Activated CD4-positive, alpha-beta memory T cell treated with anti-CD3 and anti-CD28 coated beads, Interleukin-2, amount 10 ng/mL, durations not matched to agents 7 days and 5 days (primary cell): ENCODE results near the gene MAST4. TPM values are rescaled to one million over a fixed set of nuclear protein-coding genes. Genes with fewer than 3 reads are reported as not detected.

ENCODE experiments used
- CTCF ChIA-PET: fragments of 350-600 bp; sonication (Branson Sonifier 250); formaldehyde crosslinking; loops from one replicate; lab custom pipeline; 2021; ENCODE audit warnings: antibody characterized with exemption, inconsistent platforms; lab: Charles Lee
- POLR2A ChIA-PET: fragments of 350-600 bp; sonication (Branson Sonifier 250); formaldehyde crosslinking; loops from one replicate; lab custom pipeline; 2021; ENCODE audit warnings: antibody characterized with exemption; lab: Charles Lee
- DNase-seq: peaks from one replicate; pipeline ENCODE4 v3.0.0-alpha.2; 2020
- H3K27ac Mint-ChIP-seq: one replicate; pipeline ENCODE4 v1.8.0; 2021; ENCODE audit warnings: mild to moderate bottlenecking, mixed read lengths
- H3K27me3 Mint-ChIP-seq: one replicate; pipeline ENCODE4 v1.8.0; 2021; ENCODE audit warnings: mixed read lengths
- H3K36me3 Mint-ChIP-seq: one replicate; pipeline ENCODE4 v1.8.0; 2021; ENCODE audit warnings: low read depth, mixed read lengths
- H3K4me1 Mint-ChIP-seq: one replicate; pipeline ENCODE4 v1.8.0; 2021; ENCODE audit warnings: mixed read lengths
- H3K4me3 Mint-ChIP-seq: one replicate; pipeline ENCODE4 v1.8.0; 2021; ENCODE audit warnings: mild to moderate bottlenecking, mixed read lengths
- H3K9me3 Mint-ChIP-seq: one replicate; pipeline ENCODE4 v1.8.0; 2021; ENCODE audit warnings: mixed read lengths
- total RNA-seq, 2 experiments: library from RNA; stranded (reverse); gene quantifications; one replicate each; pipeline ENCODE4 v1.2.3, GENCODE V29; 2021

MAST4 gene
- total RNA-seq, 2 experiments from 2014 or later, result 38.0 to 38.3 TPM

GRCh38 chr5:66892716-66893115 lies 296.5 kb downstream of the MAST4 start:
- Mint-ChIP-seq H3K27me3 (peaks cover 29% of the 10 kb centered on the region), H3K27ac (no peak overlapping the region), H3K9me3 (no peaks in the 10 kb centered on the region), H3K4me3 (no peak overlapping the region), H3K36me3 (peaks cover 3% of the 10 kb centered on the region), H3K4me1 (peaks cover 10% of the 10 kb centered on the region)
- ChIA-PET POLR2A (interaction anchor here (1.2 kb wide), 1 partner anchor 324 kb away, joined by 4 read pairs; no protein-coding TSS in a partner anchor), CTCF (no interaction called here)
- no peak for DNase-seq

GRCh38 chr5:66894480-66895240 lies 298.5 kb downstream of the MAST4 start:
- Mint-ChIP-seq H3K36me3 (peaks cover 3% of the 10 kb centered on the region), H3K27ac (no peak overlapping the region), H3K9me3 (no peaks in the 10 kb centered on the region), H3K4me1 (peaks cover 10% of the 10 kb centered on the region), H3K4me3 (no peak overlapping the region), H3K27me3 (peaks cover 28% of the 10 kb centered on the region)
- POLR2A ChIA-PET, result interaction anchor here (0.5 kb wide), 1 partner anchor 139 kb away, joined by 3 read pairs; no protein-coding TSS in a partner anchor
- no peak for DNase-seq
- CTCF ChIA-PET, result no interaction called here

DNA sequence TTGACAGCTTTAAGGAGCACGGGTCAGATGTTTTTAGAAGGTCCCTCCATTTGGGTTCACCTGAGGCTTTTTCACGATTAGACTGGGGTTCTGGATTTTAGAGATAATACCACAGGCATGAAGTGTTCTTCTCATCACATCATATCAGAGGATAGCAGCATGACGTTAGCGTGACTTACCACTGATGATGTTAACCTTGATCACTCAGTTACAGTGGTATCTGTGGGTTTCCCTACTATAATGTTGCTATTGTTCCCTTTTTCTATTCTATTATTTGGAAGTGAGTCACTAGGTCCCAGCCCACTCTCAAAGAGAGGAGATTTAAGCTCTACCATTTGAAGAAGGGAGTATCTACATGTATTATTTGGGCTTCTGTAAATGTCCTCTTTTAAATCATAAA lies 300.0 kb downstream of the MAST4 start:
- CTCF ChIA-PET, result no interaction called here
- H3K4me3 Mint-ChIP-seq, result no peak overlapping the region
- H3K27me3 Mint-ChIP-seq, result peaks cover 27% of the 10 kb centered on the region
- DNase-seq, result no peak
- H3K4me1 Mint-ChIP-seq, result peaks cover 10% of the 10 kb centered on the region
- no peaks in the 10 kb centered on the region for H3K9me3 Mint-ChIP-seq
- H3K27ac Mint-ChIP-seq, result no peak overlapping the region
- POLR2A ChIA-PET, result no interaction called here
- H3K36me3 Mint-ChIP-seq, result peaks cover 3% of the 10 kb centered on the region

DNA sequence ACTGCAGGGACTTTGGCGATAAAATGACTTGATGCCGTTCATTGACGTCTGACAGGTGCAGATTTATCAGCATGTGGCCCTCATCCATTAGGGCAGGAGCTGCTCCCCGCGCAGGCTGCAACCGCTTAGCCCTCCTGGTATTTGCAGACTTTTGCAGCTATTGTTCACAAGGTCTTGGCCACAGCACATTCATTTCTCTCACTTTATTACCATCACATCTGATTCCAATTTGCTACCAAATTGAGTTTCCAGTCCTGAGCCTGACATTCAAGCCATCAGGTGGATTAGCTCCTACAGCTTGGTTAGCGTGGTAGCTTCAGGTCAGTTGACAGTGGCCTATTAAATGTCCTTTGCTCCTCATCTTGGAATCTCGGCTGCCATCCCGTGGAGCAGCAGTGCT lies 301.2 kb downstream of the MAST4 start:
- peaks cover 3% of the 10 kb centered on the region for H3K36me3 Mint-ChIP-seq
- DNase-seq, result no peak
- peaks cover 8% of the 10 kb centered on the region for H3K4me1 Mint-ChIP-seq
- H3K27ac Mint-ChIP-seq, result no peak overlapping the region
- POLR2A ChIA-PET, result no interaction called here
- no peaks in the 10 kb centered on the region for H3K9me3 Mint-ChIP-seq
- no peak overlapping the region for H3K4me3 Mint-ChIP-seq
- H3K27me3 Mint-ChIP-seq, result peaks cover 26% of the 10 kb centered on the region
- CTCF ChIA-PET, result no interaction called here

DNA sequence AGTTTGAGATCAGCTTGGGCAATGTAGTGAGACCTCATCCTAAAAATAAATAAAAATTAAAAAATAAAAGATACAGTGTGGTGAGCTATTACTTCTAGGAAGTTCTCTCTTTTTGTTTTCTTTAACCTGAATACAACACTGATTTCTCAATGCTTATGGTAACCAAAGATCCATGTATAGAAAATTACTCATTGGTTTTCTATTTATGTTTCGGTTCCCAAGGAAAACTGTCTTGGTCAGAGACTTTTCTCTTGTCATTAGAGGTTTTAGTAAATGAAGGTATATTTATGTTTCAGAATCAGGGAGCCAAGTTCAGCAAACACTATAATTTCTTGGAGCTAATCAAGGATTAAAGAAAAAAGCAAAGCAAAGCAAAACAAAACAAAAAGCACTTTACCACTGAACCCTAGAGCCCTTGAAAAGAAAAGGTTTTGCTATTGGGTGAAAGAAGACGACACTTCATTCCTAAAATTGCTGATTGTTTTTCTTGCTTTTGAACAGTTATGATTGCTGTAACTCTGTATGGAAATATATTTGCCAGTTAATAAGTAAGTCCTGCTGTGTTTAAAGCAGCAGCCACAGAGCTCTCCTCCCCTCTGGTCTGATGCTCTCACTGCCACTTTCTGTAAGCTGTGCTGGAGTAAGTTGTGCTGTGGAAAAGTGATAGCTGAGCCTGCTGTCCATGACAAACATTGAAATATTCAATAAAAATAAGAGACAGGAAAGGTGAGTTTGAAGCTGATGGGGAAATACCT lies 302.2 kb downstream of the MAST4 start:
- CTCF ChIA-PET, result interaction anchor here (0.8 kb wide), 1 partner anchor 83 kb away, joined by 3 read pairs; no protein-coding TSS in a partner anchor
- Mint-ChIP-seq H3K4me1 (peaks cover 3% of the 10 kb centered on the region), H3K36me3 (peaks cover 3% of the 10 kb centered on the region), H3K27ac (no peak overlapping the region), H3K4me3 (no peak overlapping the region), H3K27me3 (peaks cover 26% of the 10 kb centered on the region), H3K9me3 (no peaks in the 10 kb centered on the region)
- DNase-seq, result no peak
- POLR2A ChIA-PET, result no interaction called here

- no peak overlapping the region for H3K4me3 Mint-ChIP-seq
- POLR2A ChIA-PET, result no interaction called here
- no peak overlapping the region for H3K27ac Mint-ChIP-seq
- H3K4me1 Mint-ChIP-seq, result no peaks in the 10 kb centered on the region
- H3K36me3 Mint-ChIP-seq, result no peaks in the 10 kb centered on the region
- no peaks in the 10 kb centered on the region for H3K9me3 Mint-ChIP-seq
- CTCF ChIA-PET, result no interaction called here
- no peak for DNase-seq
- H3K27me3 Mint-ChIP-seq, result peaks cover 15% of the 10 kb centered on the region
These were observed 307.0 kb downstream of the MAST4 start for GRCh38 chr5:66903218-66903617.

- H3K27ac Mint-ChIP-seq, result no peak overlapping the region
- no peak for DNase-seq
- H3K9me3 Mint-ChIP-seq, result no peaks in the 10 kb centered on the region
- H3K36me3 Mint-ChIP-seq, result no peaks in the 10 kb centered on the region
- peaks cover 16% of the 10 kb centered on the region for H3K27me3 Mint-ChIP-seq
- H3K4me3 Mint-ChIP-seq, result no peak overlapping the region
- ChIA-PET POLR2A (no interaction called here), CTCF (no interaction called here)
- no peaks in the 10 kb centered on the region for H3K4me1 Mint-ChIP-seq
These were observed 307.5 kb downstream of the MAST4 start for GRCh38 chr5:66903709-66904108.

GRCh38 chr5:66904189-66904588 lies 308.0 kb downstream of the MAST4 start:
- no peak overlapping the region for H3K27ac Mint-ChIP-seq
- H3K4me3 Mint-ChIP-seq, result no peak overlapping the region
- H3K9me3 Mint-ChIP-seq, result no peaks in the 10 kb centered on the region
- H3K36me3 Mint-ChIP-seq, result no peaks in the 10 kb centered on the region
- no peaks in the 10 kb centered on the region for H3K4me1 Mint-ChIP-seq
- CTCF ChIA-PET, result no interaction called here
- no peak for DNase-seq
- POLR2A ChIA-PET, result no interaction called here
- H3K27me3 Mint-ChIP-seq, result peaks cover 16% of the 10 kb centered on the region

GRCh38 chr5:66906021-66906420 lies 309.8 kb downstream of the MAST4 start:
- POLR2A ChIA-PET, result no interaction called here

GRCh38 chr5:66908230-66908629 lies 312.0 kb downstream of the MAST4 start:
- CTCF ChIA-PET, result no interaction called here

More at GRCh38 chr5:66906021-66906420, 309.8 kb downstream of the MAST4 start:
- no peaks in the 10 kb centered on the region for H3K36me3 Mint-ChIP-seq
- DNase-seq, result no peak
- H3K4me3 Mint-ChIP-seq, result no peak overlapping the region
- no peaks in the 10 kb centered on the region for H3K9me3 Mint-ChIP-seq
- H3K4me1 Mint-ChIP-seq, result no peaks in the 10 kb centered on the region
- H3K27me3 Mint-ChIP-seq, result peaks cover 12% of the 10 kb centered on the region
- CTCF ChIA-PET, result no interaction called here
- H3K27ac Mint-ChIP-seq, result no peak overlapping the region

DNA sequence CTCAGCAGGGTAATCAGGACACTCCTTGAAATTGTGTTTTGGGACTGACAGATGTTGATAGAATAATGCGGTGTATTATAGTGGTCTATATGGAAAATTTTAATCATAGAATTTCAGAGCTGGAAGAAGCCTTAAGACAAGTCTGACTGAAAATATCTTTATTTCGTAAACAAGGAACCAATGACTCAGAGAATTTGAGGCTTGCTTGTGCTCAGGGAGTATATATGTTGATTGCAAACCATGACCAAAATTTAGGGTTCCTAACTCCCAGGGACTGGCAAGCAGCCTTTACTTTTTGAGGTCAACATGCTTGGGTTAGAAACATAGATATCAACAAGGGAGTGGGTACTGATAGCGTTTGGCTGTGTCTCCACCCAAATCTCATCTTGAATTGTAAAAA lies 313.2 kb downstream of the MAST4 start:
- H3K4me3 Mint-ChIP-seq, result no peak overlapping the region
- no peaks in the 10 kb centered on the region for H3K36me3 Mint-ChIP-seq
- no peak for DNase-seq
- no peak overlapping the region for H3K27ac Mint-ChIP-seq
- H3K4me1 Mint-ChIP-seq, result peaks cover 1% of the 10 kb centered on the region
- H3K9me3 Mint-ChIP-seq, result no peaks in the 10 kb centered on the region
- CTCF ChIA-PET, result no interaction called here
- POLR2A ChIA-PET, result no interaction called here
- peaks cover 7% of the 10 kb centered on the region for H3K27me3 Mint-ChIP-seq

More at GRCh38 chr5:66908230-66908629, 312.0 kb downstream of the MAST4 start:
- Mint-ChIP-seq H3K36me3 (no peaks in the 10 kb centered on the region), H3K9me3 (no peaks in the 10 kb centered on the region), H3K4me1 (peaks cover 1% of the 10 kb centered on the region), H3K4me3 (no peak overlapping the region), H3K27me3 (peaks cover 6% of the 10 kb centered on the region), H3K27ac (no peak overlapping the region)
- POLR2A ChIA-PET, result no interaction called here
- DNase-seq, result no peak

GRCh38 chr5:66912787-66913186 lies 316.6 kb downstream of the MAST4 start:
- ChIA-PET CTCF (no interaction called here), POLR2A (no interaction called here)
- peaks cover 1% of the 10 kb centered on the region for H3K4me1 Mint-ChIP-seq
- no peak overlapping the region for H3K4me3 Mint-ChIP-seq
- peaks cover 7% of the 10 kb centered on the region for H3K27me3 Mint-ChIP-seq
- DNase-seq, result no peak
- H3K36me3 Mint-ChIP-seq, result no peaks in the 10 kb centered on the region
- H3K27ac Mint-ChIP-seq, result no peak overlapping the region
- H3K9me3 Mint-ChIP-seq, result no peaks in the 10 kb centered on the region

- Mint-ChIP-seq H3K27ac (no peak overlapping the region), H3K9me3 (no peaks in the 10 kb centered on the region), H3K27me3 (peaks cover 2% of the 10 kb centered on the region), H3K4me3 (no peak overlapping the region), H3K36me3 (no peaks in the 10 kb centered on the region), H3K4me1 (peaks cover 1% of the 10 kb centered on the region)
- ChIA-PET CTCF (interaction anchor here (0.7 kb wide), 1 partner anchor 94 kb away, joined by 4 read pairs; no protein-coding TSS in a partner anchor), POLR2A (interaction anchor here (0.7 kb wide), 1 partner anchor 485 kb away, joined by 4 read pairs; no protein-coding TSS in a partner anchor)
- no peak for DNase-seq
These were observed 319.3 kb downstream of the MAST4 start for GRCh38 chr5:66915531-66915930.
